HG03439 (cell line): ENCODE results near the gene TEAD1.

Experiments used
- ATAC-seq: cut with Tn5 transposase; IDR thresholded peaks from one replicate; pipeline ENCODE4 v1.9.1; 2021; ENCODE audit warnings: mild to moderate bottlenecking, moderate library complexity; ENCODE audit not compliant: unreplicated experiment

Gene TEAD1

DNA sequence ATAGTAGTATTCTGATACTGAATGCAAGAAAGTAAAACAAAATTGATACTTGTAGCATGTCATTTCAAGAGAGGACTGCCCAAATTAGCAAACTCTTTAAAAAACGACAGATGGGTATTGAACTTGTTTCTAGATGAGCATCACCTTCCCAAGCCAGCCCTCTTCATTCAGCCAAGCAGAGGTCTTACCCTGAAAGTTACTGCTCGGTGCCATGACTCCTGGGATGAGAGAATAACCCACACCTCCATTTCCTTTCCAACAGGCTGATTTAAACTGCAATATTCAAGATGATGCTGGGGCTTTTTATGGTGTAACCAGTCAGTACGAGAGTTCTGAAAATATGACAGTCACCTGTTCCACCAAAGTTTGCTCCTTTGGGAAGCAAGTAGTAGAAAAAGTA, 250.4 kb downstream of the TEAD1 start:
- no peak for ATAC-seq

DNA sequence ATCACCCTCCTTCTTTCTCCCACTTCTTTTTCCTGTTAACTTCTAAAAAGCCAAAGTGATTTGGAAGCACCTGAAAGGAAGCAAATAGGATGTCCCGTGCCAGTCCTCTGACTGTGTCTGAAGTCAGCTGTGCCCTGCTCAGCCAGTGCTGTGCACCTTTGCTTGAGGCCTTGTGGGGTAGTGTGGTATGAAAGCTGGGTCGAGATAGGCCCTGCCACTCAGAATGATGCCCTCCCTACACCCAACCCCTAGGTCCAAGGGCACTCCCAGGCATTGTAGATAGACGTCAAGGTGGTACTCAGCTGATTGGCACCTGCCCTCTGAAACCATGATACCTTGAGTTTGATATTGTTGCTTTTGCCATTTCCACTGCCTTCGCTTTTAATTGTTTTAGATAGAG, 251.3 kb downstream of the TEAD1 start:
- ATAC-seq: no peak

DNA sequence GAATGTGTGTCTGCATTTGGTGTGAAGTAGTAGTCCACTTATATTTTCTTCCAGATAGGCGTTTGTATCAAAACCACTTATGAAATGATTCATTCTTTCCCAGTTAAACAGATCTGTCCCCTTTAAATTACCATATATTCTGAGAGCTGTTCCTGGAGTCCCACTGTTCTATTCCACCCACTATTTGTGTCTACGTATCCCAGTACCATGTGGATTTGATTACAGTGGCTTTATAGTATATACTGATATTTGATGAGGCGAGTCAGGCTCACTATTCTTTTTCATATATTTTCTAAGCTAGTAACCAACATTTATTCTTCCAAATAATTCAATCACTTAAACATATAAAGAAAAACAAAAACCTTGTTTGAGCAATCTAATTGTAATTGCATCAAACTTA, 253.0 kb downstream of the TEAD1 start:
- no peak for ATAC-seq

DNA sequence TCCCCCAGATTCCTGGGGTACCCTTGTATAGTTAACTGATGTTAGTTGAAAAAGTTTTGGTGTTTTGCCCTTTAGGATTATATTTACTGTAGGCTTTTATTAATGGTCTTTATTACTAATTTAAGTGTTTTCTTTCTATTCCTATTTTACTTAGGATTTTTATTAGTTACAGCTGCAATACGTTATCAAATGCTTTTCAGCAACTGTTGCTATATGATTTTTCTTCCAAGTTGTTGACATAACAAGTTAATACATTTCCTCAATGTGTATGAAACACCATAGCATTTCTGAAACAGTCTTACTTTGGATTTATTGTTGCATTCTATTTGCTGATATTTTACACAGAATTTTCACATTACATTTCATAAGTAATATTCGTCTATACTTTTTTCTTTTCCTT, 253.7 kb downstream of the TEAD1 start:
- ATAC-seq: no peak

DNA sequence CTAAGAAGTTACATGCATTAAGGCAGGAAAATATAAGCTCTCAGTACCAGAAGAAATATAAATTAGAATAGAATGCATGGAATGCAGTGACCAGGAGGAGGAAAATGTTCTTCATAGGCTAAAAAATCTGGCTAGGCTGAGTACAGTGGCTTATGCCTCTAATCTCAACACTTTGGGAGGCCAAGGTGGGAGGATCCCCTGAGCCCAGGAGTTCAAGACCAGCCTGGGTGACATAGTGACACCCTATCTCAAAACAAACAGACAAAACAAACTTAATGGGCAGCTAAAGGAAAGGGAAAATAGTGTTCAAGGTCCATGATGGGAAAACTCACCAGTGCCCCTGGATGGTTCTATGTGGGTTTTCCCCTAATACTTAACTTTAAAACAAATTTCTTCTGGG, 256.6 kb downstream of the TEAD1 start:
- ATAC-seq: no peak

DNA sequence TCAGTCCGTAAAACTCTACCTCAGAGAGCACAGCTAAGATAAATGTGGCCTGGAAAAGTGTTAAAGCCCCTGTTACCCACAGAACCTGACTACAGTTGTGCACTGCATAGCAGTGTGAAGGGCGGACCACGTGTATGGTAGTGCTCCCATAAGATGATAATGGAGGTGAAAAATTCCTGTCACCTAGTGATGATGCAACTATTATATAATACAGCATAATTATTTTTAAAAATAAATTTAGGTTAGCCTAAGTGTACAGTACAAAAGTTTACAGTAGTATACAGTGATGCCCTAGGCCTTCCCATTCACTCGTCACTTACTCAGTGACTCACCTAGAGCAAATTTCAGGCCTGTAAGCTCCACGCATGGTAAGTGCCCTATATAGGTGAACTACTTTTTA, 258.3 kb downstream of the TEAD1 start:
- no peak for ATAC-seq

DNA sequence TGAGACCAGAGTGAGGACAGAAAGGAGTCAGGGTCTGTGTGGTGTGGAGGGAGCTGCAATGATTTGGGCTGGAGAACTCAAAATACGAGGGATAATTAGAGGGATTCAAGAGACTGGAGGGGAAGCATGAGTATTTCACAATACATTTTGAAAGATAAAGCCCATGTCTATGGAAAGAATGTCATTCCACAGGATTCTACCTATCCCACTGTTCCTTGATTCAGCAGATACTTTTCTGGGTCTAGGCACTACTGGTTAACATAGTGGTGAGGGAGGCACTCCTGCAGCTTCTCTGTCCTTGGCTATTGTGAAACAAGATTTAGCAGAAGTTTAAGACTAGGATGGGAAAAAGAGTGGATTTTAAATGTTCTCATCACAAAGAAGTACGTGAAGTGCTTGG, 262.0 kb downstream of the TEAD1 start:
- ATAC-seq: no peak

DNA sequence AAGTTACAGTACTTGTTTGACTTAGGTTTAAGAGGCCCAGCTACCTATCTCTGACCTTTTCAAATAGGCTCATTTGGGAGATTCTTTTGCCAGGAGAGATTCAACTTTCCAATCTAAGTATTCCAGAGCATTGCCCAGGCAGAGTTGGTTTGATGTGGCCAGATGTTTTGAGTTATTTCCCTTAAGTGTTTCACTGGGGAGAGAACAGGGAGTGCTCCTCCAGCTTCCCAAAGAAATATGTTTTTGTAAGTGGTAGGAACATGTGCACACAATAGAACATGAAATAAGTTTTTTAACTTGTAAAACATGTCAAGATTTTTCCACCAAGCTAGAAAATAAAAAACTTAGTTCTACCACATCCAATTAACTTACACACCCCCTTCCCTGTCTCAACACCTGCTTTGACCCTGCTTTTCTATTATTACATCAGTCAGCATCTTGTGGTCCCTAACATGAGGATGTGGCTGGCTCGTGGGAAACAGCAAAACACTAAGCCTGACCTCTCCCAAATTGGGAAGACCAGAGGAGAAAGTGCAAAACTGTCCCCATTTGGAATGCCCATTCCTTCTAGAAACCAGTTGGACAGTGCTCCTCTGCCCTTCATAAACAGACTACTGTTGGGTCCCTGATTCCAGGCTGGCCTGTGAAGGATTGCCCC, 264.5 kb downstream of the TEAD1 start:
- ATAC-seq: no peak

DNA sequence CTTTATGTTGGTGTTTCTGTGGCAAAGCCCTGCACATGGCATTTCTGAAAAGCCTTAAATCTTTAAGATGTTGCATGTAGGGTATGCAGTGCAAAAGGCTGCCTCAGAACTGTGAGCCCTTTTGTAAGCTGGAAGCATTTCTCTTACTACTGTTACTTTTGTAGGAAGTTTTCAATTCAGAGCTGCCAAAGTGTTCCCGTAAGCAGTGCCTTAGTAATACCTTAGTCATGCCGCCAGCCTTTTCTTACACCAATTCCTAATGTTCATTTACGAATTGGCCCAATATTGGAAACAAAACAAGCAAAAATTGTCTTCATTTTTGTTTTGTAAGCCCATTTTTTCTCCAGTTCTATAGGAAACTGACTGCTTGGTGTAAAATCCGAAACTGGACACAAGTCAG, 267.4 kb downstream of the TEAD1 start:
- ATAC-seq: no peak

DNA sequence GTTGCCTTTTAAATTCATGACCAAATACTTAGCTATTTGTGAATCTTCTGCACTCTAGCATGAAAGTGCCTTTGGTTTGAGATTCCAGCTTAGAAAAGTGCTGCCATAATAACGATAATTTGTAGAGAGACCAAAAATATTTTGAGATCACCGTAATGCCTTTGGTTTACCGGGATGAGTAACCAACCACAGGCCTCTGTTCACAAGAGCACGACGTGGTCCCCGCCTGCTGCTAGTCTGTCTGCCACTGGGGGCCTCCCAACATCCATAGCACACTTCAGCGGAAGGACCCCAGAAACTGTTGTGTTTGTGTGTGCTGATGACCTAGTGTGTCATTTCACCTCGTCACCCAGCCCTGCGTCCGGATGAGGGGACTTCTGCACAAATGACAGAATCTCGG, 267.9 kb downstream of the TEAD1 start:
- no peak for ATAC-seq

DNA sequence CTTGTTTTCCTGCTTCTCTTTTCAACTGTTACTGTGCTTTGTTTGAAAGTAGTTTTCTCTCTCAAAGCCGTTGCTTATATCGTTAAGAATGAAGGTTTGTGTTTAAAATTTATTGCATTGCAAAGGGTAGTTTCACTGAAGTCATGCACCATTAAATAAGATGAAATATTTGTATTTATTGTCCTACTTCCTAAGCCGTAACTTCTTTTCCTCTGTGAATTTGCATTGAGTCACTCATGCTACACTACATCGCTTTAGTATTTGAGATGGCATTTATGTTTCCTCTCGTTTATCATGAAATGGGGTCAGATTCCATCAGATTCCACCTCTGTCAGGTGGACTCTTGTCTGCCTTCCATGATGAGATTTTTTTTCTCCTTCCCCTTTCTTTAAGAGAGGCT, 269.1 kb downstream of the TEAD1 start:
- ATAC-seq: no peak

DNA sequence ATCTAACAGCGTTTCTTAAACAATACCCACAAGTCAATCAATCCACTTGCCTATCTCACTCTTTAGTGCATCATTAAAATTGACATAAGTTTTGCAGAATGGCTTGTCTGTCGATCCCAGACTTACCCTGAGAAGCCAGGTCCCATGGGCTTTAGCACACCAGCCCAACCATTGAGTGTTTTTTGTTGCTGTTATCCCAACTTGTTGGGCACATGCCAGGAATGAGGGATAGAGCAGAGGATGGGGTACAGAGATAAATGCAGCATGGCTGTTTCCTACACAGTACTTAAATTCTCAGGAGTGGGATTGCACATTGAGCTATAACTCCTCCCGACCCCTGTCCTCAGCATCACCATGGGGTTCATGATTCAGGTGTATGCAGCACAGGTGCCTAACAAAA, 270.7 kb downstream of the TEAD1 start:
- ATAC-seq: no peak

DNA sequence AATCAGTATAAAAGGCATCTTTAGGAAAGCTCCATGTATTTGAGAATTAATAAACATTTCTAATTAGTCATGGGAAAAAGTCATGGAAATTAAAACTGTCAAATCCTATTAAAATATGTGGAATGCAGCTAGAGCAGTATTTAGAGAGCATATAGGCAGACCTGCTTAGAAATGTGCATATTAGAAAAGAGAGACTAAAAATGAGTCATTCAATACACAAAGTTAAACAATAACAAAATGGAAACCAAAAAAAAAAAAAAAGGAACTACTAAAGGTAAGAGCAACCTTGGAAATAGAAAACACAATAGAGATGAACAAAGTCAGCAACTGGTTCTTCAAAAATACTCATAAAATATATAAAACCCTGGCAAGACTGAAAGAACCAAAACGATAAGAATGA, 275.2 kb downstream of the TEAD1 start:
- no peak for ATAC-seq

DNA sequence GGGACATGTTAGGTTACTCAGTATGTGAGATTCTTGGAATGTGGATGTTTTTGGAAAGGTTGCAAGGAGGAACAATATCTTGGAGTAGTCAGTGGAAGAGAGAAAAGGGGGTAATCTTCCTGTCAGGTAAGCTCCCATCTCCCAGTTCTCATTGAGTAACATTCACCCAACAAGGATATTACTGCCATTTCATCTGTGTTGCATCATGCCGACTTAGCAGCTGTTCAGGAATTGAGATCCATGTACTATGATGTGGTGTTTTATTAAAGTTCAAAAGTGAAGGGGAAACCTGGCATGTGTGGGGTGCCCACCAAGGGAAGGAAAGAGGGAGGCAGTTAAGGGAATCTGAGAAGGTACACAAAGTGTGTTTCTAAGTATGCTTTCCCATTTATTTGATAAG, 276.4 kb downstream of the TEAD1 start:
- no peak for ATAC-seq

DNA sequence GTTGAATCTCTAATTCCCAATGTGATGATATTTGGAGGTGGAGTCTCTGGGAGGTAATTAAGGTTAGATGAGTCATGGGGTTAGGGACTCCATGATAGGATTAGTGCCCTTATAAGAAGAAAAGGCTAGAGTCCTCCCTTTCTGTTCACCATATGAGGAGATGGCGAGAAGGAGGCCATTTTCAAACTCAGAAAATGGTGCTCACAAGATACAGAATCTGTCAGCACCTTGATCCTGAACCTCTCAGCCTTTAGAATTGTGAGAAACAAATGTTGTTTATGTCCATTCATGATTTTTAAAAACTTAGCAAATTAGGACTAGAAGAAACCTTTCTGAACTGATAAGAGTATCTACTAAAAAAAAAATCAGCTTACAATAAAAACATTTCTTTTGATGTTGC, 277.2 kb downstream of the TEAD1 start:
- no peak for ATAC-seq

DNA sequence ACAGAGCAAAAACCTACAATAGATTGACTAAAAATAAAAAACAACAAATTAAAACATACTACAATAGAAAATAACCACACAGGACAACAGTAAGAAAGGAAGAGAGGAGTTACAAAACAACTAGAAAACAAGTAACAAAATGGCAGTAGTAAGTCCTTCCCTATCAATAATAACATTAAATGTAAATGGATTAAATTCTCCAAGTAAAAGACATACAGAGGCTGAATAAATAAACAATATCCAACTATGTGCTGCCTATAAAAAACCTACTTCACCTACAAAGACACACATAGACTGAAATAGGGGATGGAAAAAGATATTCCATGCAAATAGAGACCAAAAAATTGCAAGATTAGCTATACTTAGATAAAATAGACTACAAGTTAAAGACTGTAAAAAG, 277.9 kb downstream of the TEAD1 start:
- ATAC-seq: no peak

DNA sequence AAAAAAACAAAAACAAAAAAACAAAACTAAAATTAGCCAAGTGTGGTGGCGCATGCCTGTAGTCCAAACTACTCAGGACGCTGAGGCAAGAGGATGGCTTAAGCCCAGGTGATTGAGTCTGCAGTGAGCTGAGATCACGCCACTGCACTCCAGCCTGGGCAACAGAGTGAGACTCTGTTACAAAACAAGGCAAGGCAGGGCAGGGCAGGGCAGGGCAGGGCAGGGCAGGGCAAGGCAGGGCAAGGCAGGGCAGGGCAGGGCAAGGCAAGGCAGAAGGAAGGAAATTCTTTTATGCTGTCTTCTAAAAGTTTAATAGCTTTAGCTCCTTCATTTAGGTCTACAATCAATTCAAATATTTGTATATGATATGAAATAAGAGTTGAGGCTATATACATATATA, 284.8 kb downstream of the TEAD1 start:
- no peak for ATAC-seq

DNA sequence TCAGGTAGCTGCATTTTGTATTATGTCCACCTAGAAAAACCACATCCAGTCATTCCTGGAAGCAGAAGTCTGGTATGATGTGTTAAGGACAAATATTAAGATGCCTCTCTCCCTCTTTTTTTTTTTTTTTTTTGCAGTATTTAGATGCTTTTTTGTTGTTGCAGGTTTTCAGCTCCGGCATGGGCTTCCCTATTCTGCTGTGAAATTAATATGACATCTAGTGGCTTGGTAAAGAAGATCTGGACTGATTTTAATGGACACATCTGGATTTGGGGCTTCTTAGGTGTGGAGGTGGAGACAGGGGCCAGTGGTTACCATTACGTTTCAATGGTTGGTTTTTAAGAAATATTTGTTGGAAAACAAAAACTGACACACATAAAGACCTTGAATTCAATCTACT, 287.4 kb downstream of the TEAD1 start:
- ATAC-seq: no peak

DNA sequence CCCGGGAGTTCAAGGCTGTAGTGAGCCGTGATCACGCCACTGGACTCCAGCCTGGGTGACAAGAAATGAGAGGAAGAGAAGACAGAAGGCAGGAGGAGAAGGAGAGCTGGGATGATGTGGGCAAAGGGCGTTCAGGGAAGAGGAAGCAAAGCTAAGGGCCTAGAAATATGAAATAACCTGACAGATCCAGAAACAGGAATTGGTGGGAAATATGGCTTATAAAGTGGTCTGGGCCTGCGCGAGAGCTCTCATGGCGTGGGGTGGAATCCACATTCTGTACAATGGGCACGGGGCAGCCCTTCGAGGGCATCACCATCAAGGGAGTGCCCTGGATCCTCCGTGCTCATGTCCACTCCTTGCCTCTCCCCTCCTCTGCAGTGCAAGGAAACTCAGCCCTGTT, 288.1 kb downstream of the TEAD1 start:
- ATAC-seq: no peak

DNA sequence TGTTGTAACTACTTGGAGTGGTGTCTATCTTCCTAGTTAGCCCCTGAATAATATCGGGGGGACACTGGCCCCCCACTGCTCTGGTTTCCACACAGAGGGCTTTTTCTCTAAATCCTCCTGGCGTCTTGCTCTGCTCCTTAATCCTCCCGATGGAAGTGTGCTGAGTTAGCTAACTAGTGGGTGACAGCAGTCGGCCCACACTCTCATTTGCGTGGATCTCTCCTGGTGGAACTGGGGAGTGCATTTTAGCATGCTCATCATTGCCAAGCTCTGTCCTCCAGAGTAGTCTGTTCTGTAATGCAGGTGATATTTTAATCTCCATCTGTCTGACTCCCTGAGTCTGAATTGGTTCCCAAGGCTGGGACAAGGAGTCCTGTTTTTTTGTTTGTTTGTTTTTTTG, 288.8 kb downstream of the TEAD1 start:
- no peak for ATAC-seq

DNA sequence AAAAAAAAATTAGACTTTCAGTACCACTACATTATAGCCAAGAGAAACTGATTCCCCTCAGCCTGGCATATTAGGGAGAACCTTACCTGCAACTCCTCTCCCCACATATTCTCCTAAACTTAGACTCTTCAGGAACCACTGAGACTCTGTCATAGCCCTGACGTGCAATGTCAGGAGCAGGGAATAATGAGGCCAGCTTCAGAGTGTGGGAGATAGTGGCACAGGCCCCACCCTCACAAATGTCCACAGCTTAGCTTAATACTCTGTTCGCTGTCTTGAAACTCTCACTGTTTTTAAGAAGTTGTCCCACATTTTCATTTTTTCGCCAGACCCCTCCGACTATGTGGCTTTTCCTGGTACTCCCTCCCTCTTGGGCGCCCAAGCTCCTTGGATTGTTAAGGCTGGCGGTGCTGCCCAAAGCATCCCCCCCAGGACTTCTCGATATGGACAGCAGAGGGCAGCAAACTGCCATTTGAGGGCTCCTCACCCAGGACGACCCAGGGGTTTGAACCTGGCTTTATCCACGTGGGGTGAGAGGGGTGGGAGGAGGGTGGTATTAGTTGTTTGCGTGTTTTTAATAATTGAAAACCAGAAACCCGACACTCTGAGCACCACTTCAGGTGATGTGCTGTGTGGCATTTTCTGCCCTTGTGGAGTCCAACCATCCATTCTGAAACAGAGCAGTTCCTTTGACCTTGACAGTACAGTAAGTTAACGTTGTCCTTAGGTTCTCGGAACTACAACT, 289.7 kb downstream of the TEAD1 start:
- ATAC-seq: peak; percentile 61

DNA sequence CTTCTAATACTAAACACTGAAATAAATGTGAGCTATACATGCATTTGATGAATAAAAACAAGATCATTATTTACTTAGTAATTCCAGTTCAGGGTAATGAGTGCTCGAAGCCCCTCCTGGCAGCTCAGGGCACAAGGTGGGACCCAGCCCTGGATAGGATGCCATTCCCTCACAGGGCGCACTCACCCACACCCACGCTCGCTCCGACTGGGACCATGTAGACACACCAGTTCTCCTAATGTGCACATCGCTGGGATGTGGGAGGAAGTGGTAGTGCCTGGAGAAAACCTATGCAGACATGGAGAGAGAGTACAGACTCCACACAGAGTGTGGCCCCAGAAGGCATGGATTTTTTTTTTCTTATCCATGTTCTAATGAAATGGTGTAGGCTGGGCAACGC, 290.4 kb downstream of the TEAD1 start:
- no peak for ATAC-seq

DNA sequence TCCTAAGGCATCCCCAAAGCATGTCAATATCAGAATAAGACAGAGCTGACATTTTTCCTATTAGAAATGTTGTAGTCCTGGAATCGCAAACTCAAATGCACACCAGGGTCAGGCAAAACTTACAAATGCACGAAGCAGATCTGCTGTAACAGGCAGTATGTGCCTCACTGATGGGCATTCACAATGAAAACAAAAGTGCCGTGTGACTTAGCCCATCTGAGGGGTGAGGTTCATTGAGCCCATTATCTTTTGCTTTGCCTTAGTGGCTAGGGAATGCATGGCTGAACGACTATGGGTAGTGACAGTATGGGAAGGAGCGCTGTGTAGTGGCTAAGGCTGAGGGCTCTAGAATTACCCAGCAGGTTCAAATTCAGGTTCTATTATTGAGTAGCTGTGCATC, 291.8 kb downstream of the TEAD1 start:
- ATAC-seq: no peak
